Fibroblast of skin of scalp (primary cell): Measurements from ENCODE around the gene PSD4.

Experiments
- DNase-seq: peaks from one replicate; pipeline ENCODE4 v3.0.0-alpha.2; 2013

Gene PSD4

GRCh38 chr2:113142290-113142689 lies 31.5 kb upstream of the PSD4 start:
- DNase-seq = no peak

GRCh38 chr2:113144259-113144658 lies 29.5 kb upstream of the PSD4 start:
- DNase-seq = no peak

GRCh38 chr2:113148606-113149552 lies 24.9 kb upstream of the PSD4 start:
- DNase-seq = no peak

GRCh38 chr2:113149553-113150257 lies 24.1 kb upstream of the PSD4 start:
- DNase-seq = no peak

- no peak for DNase-seq
Measured at GRCh38 chr2:113150258-113150601, 23.5 kb upstream of the PSD4 start.

GRCh38 chr2:113155331-113155730 lies 18.4 kb upstream of the PSD4 start:
- no peak for DNase-seq

GRCh38 chr2:113156278-113157117 lies 17.3 kb upstream of the PSD4 start:
- DNase-seq = no peak

- DNase-seq = peak; percentile 36
Measured at GRCh38 chr2:113157118-113157896, 16.5 kb upstream of the PSD4 start.

- peak; percentile 50 for DNase-seq
Measured at GRCh38 chr2:113157897-113158753, 15.6 kb upstream of the PSD4 start.

GRCh38 chr2:113158884-113159553 lies 14.8 kb upstream of the PSD4 start:
- DNase-seq = no peak

GRCh38 chr2:113160248-113160647 lies 13.5 kb upstream of the PSD4 start:
- DNase-seq = no peak

GRCh38 chr2:113160962-113161361 lies 12.8 kb upstream of the PSD4 start:
- no peak for DNase-seq

- DNase-seq = no peak
Measured at GRCh38 chr2:113162173-113162572, 11.6 kb upstream of the PSD4 start.

- DNase-seq = no peak
Measured at GRCh38 chr2:113162869-113163268, 10.9 kb upstream of the PSD4 start.

GRCh38 chr2:113164215-113164929 lies 9.4 kb upstream of the PSD4 start:
- DNase-seq = no peak

- DNase-seq = no peak
Measured at GRCh38 chr2:113164930-113165585, 8.7 kb upstream of the PSD4 start.

- DNase-seq = no peak
Measured at GRCh38 chr2:113166187-113166645, 7.6 kb upstream of the PSD4 start.

GRCh38 chr2:113167115-113167932 lies 6.4 kb upstream of the PSD4 start:
- DNase-seq = no peak
